GM12878 (cell line): ENCODE results near the gene RTN4R.
"Not testable (repeated sequence)": the region's sequence is repeated elsewhere in the genome, so short reads cannot be mapped to it uniquely, and the experiment has no call there.

Experiments used
- BACH1 ChIP-seq: fragments of 450-650 bp; IDR thresholded peaks from 2 replicates; pipeline ENCODE4 v1.6.1; 2017; ENCODE audit warnings: mild to moderate bottlenecking, borderline replicate concordance
- CREM ChIP-seq: IDR thresholded peaks from 2 replicates; pipeline ENCODE4 v1.6.1; 2014; ENCODE audit warnings: antibody characterized with exemption, low read depth
- MAX ChIP-seq: IDR thresholded peaks from 2 replicates; pipeline ENCODE4 v1.6.1; 2012; ENCODE audit warnings: low read depth, low read length, improper control_type of control experiment
- NBN ChIP-seq: fragments of 450-650 bp; IDR thresholded peaks from 2 replicates; pipeline ENCODE4 v1.6.1; 2016
- POLR2AphosphoS5 ChIP-seq: IDR thresholded peaks from 2 replicates; pipeline ENCODE4 v1.6.1; 2011; ENCODE audit warnings: mild to moderate bottlenecking, low read length, inconsistent platforms
- SRF ChIP-seq, 2 experiments: IDR thresholded peaks; 2 replicates each; pipeline ENCODE4 v1.6.1; 2011; ENCODE audit warnings: low read depth in 2 of 2, low read length in 2 of 2, mild to moderate bottlenecking in 1 of 2, moderate library complexity in 1 of 2
- TAF1 ChIP-seq: IDR thresholded peaks from 2 replicates; pipeline ENCODE4 v1.6.1; 2011; ENCODE audit warnings: mild to moderate bottlenecking, low read depth, low read length, borderline replicate concordance
- YY1 ChIP-seq: IDR thresholded peaks from 2 replicates; pipeline ENCODE4 v1.6.1; 2011; ENCODE audit warnings: low read depth, mild to moderate bottlenecking, low read length

GRCh38 chr22:20314206-20314605 lies 46.1 kb upstream of the RTN4R start:
- not testable (repeated sequence) for TF ChIP-seq POLR2AphosphoS5; MAX; NBN; BACH1; TAF1; SRF (IDR thresholded peaks at IDR 0.05; ENCODE audit: low read depth in 2 of 2, low read length in 2 of 2); CREM; YY1
